Heart right ventricle (tissue), 16 donors: Measurements from ENCODE around the gene MRTFA. TPM values are rescaled to one million over a fixed set of nuclear protein-coding genes. Genes with fewer than 3 reads are reported as not detected.

ENCODE experiments used
- ATAC-seq, 8 donors: fragments of 200-7000 bp; cut with Tn5 transposase; one replicate each; pipeline ENCODE4 v1.9.1; 2020; ENCODE audit warnings: mild to moderate bottlenecking in 8 of 8, moderate library complexity in 8 of 8, moderate number of reproducible peaks in 1 of 8
- DNase-seq, 2 donors: peaks; one replicate each; pipeline ENCODE4 v3.0.0-alpha.2; 2020
- H3K27ac ChIP-seq, 10 donors: fragments of 200-600 bp; sonication (generic) in 2 of 10; one replicate each; pipeline versions ENCODE4 v1.5.0 to v1.8.0; 2020 to 2022; ENCODE audit warnings: mild to moderate bottlenecking in 3 of 10
- H3K27me3 ChIP-seq, 7 donors: fragments of 200-600 bp; one replicate each; pipeline ENCODE4 v1.8.0; 2021 to 2022; ENCODE audit warnings: mild to moderate bottlenecking in 2 of 7
- H3K36me3 ChIP-seq, 9 donors: fragments of 200-600 bp; sonication (generic) in 1 of 9; one replicate each; pipeline versions ENCODE4 v1.5.0 to v1.8.0; 2020 to 2022; ENCODE audit warnings: mild to moderate bottlenecking in 2 of 9
- H3K4me1 ChIP-seq, 9 donors: fragments of 200-600 bp; sonication (generic) in 1 of 9; one replicate each; pipeline versions ENCODE4 v1.5.0 to v1.8.0; 2020 to 2022; ENCODE audit warnings: mild to moderate bottlenecking in 4 of 9
- H3K4me3 ChIP-seq, 10 donors: fragments of 200-600 bp; sonication (generic) in 2 of 10; one replicate each; pipeline versions ENCODE4 v1.5.0 to v1.8.0; 2020 to 2022; ENCODE audit warnings: mild to moderate bottlenecking in 7 of 10, moderate library complexity in 2 of 10
- H3K9me3 ChIP-seq, 11 donors: fragments of 200-600 bp in 10 of 11; sonication (generic) in 2 of 11; one replicate each; pipeline versions ENCODE4 v1.5.0 to v1.8.0; 2013 to 2022; ENCODE audit warnings: mild to moderate bottlenecking in 2 of 11, control low read depth in 1 of 11, moderate library complexity in 1 of 11
- CTCF ChIP-seq, 9 donors: fragments of 200-600 bp; sonication (generic) in 2 of 9; IDR thresholded peaks; one replicate each; pipeline versions ENCODE4 v1.5.0 to v1.8.0; 2021 to 2022; ENCODE audit warnings: antibody characterized with exemption in 9 of 9, mild to moderate bottlenecking in 5 of 9, moderate library complexity in 1 of 9
- WGBS, 2 donors: extraction: QIAGEN DNeasy Blood & Tissue Kit; methylation state at CpG; one replicate each; pipeline ENCODE4 v1.1.7; 2013; ENCODE audit warnings: inconsistent platforms in 1 of 2; 5-methylcytosine and 5-hydroxymethylcytosine counted together
- intact Hi-C, 10 donors: fragments of 100-400 bp; cut with DNase I; formaldehyde crosslinking; loops; one replicate each; pipeline versions ENCODE4 v1.11.1 to v1.14.2; 2022
- polyA plus RNA-seq, 2 donors: library from polyadenylated mRNA; stranded (reverse); fragments of 200-250 nt; gene quantifications; one replicate each; pipeline ENCODE4 v1.2.3, GENCODE V29; 2013
- total RNA-seq, 10 donors: library from RNA; stranded (reverse); fragmentation: NEBNext Ultra II Directional in 3 of 10; extraction: Animal tissue kit (Norgen Biotek cat#: 25700) in 3 of 10; gene quantifications; one replicate each; pipeline versions ENCODE4 v1.2.1 to v1.2.4, GENCODE V29; 2021 to 2023
- donor health status: Arrhythmogenic right ventricular cardiomyopathy.
- donor health status: ischemic (EF 13 %, LVEDD 7.1; RV severe dilation, severe dysfunction).
- donor health status: healthy with polysubstance abuse.
- donor health status: DM: no; HTN: yes; CAD: no.
- donor health status: DM: no; HTN: no; CAD: no.
- donor health status: ischemic (EF 25% LVEDD 6.9; RV normal size, moderate dysfunction).
- donor health status: ischemic (EF 25% LVEDD 5.7; RV mildly dilated, moderate dysfunction).
- donor health status: healthy.
- donor health status: DM: yes; HTN: yes; CAD: no.
- donor health status: Ischemic cardiomyopathy.
- donor health status: ischemic (EF 35%, LVEDD 5.7; RV mildly dilated, moderate dysfunction).
- donor health status: nonischemic (EF 11% LVEDD 7.7; RV severe dilation, severe dysfunction).
- donor health status: DM: yes; HTN: yes; CAD: no.
- donor health status: PGD.
- donor health status: ischemic (EF 29% LVEDD 5.4; RV normal size, mild dysfunction).
- donor health status: nonischemic (EF 23%, LVEDD 6.1; RV moderate dilation, normal function).

Gene MRTFA
- total and polyA plus RNA-seq, 12 donors = 13.2 to 30.9 (median 18.9) TPM

GRCh38 chr22:40486962-40487602 lies 149.4 kb downstream of the MRTFA start:
- H3K27me3 ChIP-seq = no peaks in the 10 kb centered on the region
- peak overlapping the region in 2 of 10 donors; percentile 15 to 56 for H3K27ac ChIP-seq
- intact Hi-C loops = loop anchor here in 8 of 10 donors (2.0 to 10.0 kb wide), 5 partner anchors 35 to 58 kb away; no protein-coding TSS in a partner anchor
- H3K9me3 ChIP-seq = no peaks in the 10 kb centered on the region
- peaks cover 0 to 5% (median 0%) of the 10 kb centered on the region in 9 donors for H3K36me3 ChIP-seq
- peaks cover 0 to 68% (median 49%) of the 10 kb centered on the region in 9 donors for H3K4me1 ChIP-seq
- DNase-seq = no peak
- H3K4me3 ChIP-seq = no peak overlapping the region
- 90 to 96% methylated on average over 2 of the region's 2 CpGs for WGBS, 2 donors
- TF ChIP-seq CTCF (IDR thresholded peaks at IDR 0.05) = no peak
- ATAC-seq = no peak

- DNase-seq (no peak), ATAC-seq (peak in 4 of 8 donors; percentile 12 to 48 (median 30))
- WGBS, 2 donors = 69 to 73% methylated on average over 12 of the region's 12 CpGs
- H3K27me3 ChIP-seq = no peaks in the 10 kb centered on the region
- H3K4me3 ChIP-seq = no peak overlapping the region
- TF ChIP-seq CTCF (IDR thresholded peaks at IDR 0.05) = no peak
- no peaks in the 10 kb centered on the region for H3K9me3 ChIP-seq
- H3K36me3 ChIP-seq = peaks cover 0 to 5% (median 0%) of the 10 kb centered on the region in 9 donors
- H3K4me1 ChIP-seq = peaks cover 0 to 68% (median 38%) of the 10 kb centered on the region in 9 donors
- intact Hi-C loops = loop anchor here in 8 of 10 donors (2.0 to 10.0 kb wide), 5 partner anchors 34 to 59 kb away; no protein-coding TSS in a partner anchor
- peak overlapping the region in 1 of 10 donors; percentile 56 for H3K27ac ChIP-seq
These were observed 150.5 kb downstream of the MRTFA start for GRCh38 chr22:40485813-40486667.

GRCh38 chr22:40484906-40485669 lies 151.4 kb downstream of the MRTFA start:
- H3K36me3 ChIP-seq = peaks cover 0 to 5% (median 0%) of the 10 kb centered on the region in 9 donors
- intact Hi-C loops = loop anchor here in 6 of 10 donors (5.0 to 10.0 kb wide), 4 partner anchors 33 to 60 kb away; no protein-coding TSS in a partner anchor
- no peak for TF ChIP-seq CTCF (IDR thresholded peaks at IDR 0.05)
- ATAC-seq = peak in 4 of 8 donors; percentile 19 to 38 (median 34)
- peaks cover 0 to 70% (median 34%) of the 10 kb centered on the region in 9 donors for H3K4me1 ChIP-seq
- peak overlapping the region in 3 of 10 donors; percentile 16 to 44 (median 20) for H3K27ac ChIP-seq
- DNase-seq = no peak
- H3K9me3 ChIP-seq = no peaks in the 10 kb centered on the region
- H3K27me3 ChIP-seq = no peaks in the 10 kb centered on the region
- WGBS, 2 donors = 77 to 78% methylated on average over 7 of the region's 7 CpGs
- H3K4me3 ChIP-seq = no peak overlapping the region
